ENCODE results near the gene AQP9. TPM values are rescaled to one million over a fixed set of nuclear protein-coding genes. Genes with fewer than 3 reads are reported as not detected.
A peak's percentile ranks its signal among the peaks of the same experiment; 100 is the strongest.

AQP9 gene
- total RNA-seq, 4 donors from 2014 or later: 12.2 to 56.8 (median 36.3) TPM

DNA sequence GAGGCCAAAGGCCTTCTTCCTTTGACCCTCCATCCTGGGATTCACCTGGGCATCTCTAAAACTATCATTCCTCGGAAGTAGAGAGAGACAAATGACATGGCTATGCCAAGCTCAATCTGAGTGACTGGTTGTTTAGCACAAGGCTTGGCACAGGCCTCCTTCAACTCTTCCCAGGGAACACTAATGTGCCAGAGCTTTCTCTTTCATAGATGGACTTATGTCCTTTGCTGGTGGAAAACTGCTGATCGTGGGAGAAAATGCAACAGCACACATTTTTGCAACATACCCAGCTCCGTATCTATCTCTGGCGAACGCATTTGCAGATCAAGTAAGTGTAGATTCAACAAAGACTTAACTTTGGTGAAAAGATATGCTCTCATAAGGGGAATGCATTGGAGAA lies 36.5 kb downstream of the AQP9 start:
- no peak for ATAC-seq (ENCODE audit: low FRiP score)
- DNase-seq (ENCODE audit: low spot score): no peak
- TF ChIP-seq, protein P1, sequence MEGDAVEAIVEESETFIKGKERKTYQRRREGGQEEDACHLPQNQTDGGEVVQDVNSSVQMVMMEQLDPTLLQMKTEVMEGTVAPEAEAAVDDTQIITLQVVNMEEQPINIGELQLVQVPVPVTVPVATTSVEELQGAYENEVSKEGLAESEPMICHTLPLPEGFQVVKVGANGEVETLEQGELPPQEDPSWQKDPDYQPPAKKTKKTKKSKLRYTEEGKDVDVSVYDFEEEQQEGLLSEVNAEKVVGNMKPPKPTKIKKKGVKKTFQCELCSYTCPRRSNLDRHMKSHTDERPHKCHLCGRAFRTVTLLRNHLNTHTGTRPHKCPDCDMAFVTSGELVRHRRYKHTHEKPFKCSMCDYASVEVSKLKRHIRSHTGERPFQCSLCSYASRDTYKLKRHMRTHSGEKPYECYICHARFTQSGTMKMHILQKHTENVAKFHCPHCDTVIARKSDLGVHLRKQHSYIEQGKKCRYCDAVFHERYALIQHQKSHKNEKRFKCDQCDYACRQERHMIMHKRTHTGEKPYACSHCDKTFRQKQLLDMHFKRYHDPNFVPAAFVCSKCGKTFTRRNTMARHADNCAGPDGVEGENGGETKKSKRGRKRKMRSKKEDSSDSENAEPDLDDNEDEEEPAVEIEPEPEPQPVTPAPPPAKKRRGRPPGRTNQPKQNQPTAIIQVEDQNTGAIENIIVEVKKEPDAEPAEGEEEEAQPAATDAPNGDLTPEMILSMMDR (IDR thresholded peaks at IDR 0.05): no peak

DNA sequence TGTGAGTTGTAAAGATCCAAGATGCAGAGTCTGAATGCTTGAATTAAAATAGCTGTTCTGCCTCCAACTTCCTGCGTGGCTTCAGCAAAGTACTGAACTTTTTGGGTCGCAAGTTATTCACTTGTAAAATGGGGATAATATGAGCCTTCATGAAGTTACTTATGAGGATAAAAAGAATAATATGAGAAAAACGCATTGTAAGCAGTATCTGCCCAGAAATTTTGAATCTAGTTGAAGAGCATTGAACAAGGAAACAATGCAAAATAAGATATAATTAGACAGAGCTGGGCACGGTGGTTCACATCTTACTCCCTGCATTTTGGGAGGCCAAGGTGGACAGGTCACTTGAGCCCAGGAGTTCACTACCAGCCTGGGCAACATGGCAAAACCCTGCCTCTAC lies 37.8 kb downstream of the AQP9 start:
- DNase-seq (ENCODE audit: low spot score) (no peak), ATAC-seq (ENCODE audit: low FRiP score) (no peak)
- TF ChIP-seq, protein P1 (IDR thresholded peaks at IDR 0.05): no peak

DNA sequence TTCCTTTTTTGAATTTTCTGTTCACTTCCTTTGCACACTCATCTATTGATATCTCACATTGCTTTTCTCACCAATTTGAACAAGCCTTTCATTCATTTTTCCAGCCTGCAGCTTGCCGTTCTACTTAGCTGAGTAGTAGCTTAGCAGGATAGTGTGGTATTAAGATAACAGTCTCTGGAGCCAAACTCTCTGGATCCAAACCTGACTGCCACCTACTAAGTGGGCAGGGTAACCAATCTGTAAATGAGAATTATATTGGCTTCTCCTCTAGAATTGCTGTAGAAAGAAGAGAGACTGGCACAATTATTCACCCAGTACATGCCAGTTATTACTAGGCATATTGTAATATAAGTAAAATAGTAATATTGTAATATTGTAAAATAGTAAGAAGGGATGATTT lies 40.5 kb downstream of the AQP9 start:
- TF ChIP-seq, protein P1 (IDR thresholded peaks at IDR 0.05): no peak
- DNase-seq (ENCODE audit: low spot score): no peak
- no peak for ATAC-seq (ENCODE audit: low FRiP score)

DNA sequence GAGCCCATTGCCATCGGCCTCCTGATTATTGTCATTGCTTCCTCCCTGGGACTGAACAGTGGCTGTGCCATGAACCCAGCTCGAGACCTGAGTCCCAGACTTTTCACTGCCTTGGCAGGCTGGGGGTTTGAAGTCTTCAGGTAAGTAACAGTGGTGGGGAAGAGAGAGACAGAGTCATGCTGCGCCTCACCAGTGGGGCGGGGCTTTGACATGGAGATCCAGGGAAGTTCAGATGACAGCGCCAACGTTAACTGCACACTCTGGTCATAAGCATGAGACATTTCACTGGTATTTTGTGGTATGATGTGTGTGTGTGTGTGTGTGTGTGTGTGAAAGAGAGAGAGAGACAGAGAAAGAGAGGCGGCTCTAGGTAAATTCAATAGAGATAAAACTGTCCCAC lies 41.0 kb downstream of the AQP9 start:
- ATAC-seq (ENCODE audit: low FRiP score) (no peak), DNase-seq (ENCODE audit: low spot score) (no peak)
- TF ChIP-seq, protein P1 (IDR thresholded peaks at IDR 0.05): no peak

DNA sequence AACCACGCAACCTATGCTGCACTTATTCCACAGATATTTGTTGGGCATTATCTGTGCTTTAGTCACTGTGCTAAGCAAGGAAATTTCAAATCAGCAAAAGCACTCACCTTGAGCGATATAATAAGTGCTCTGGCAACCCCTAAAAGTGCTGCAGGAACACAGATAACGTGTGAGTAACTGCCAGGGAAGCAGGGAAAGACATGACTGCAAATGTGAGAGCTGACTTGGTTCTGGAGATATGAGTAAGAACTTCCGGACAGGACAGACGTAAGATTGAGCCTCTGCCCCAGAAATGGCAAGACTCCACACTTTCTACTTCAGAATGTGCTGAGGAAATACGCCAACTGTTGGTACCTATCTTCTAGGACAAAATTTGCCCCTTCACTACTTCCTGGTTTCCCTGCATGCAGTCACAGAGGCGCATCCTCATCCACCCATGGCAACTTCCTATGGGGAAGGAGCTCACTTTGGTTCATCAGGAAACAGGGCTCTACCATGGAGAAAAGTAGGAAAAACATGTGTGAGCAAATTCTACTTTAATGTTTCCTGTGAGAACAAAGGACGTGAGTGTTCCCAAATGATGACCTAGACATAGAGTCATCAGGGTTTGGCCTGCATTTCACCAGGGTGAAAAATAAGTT lies 41.7 kb downstream of the AQP9 start:
- DNase-seq (ENCODE audit: low spot score): no peak
- TF ChIP-seq, protein P1 (IDR thresholded peaks at IDR 0.05): no peak
- peak; percentile 45 for ATAC-seq (ENCODE audit: low FRiP score)

DNA sequence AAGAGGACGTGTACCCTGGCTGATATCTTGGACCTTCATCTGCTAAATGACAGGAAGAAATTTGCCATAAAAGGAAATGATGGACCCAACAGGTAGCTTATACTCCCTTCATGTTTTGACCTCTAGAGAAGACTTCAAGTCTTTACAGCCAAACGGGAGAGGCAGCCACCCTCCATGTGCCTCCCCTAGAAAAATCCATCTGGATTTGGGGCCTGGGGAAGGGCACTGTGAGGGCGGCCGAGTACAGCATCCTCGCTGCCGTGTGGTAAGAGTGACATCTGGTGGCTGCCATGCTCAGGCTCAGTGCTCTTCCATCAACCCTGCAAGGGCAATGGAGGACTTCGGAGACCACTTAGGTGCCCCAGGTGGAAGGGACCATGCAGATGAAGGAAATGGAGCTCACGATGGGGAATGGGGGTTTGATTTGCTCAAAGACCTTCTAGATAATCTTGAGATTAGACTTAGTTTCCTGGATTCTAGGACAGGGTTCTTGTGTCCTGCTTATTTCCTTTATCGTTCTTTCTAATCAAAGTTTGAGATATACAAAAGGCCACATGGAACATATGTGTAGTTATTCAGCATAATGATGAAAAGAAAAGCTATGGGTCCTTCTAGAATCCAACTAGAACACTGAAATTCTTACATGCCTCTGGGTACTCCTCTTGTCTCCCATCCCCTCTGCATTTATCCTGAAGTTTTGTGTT lies 44.4 kb downstream of the AQP9 start:
- no peak for DNase-seq (ENCODE audit: low spot score)
- ATAC-seq (ENCODE audit: low FRiP score): peak; percentile 80
- TF ChIP-seq, protein P1 (IDR thresholded peaks at IDR 0.05): no peak

DNA sequence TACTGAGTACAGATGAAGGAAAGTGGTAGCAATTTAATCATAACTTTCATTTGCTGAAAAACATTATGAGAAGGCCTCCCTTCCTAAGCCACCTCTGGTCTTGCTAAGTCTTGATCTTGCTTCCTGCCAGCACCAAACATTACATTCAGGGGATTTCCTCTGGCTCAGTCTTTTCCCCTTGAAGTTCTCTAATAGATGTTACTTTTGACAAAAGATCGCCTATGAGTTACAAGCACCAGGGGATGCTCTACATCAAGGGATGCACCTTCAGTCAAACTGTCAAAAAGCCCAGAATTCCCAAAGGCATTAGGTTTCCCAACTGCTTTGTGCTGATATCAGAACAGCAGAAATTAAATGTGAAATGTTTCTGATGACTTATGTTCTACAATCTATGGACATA lies 47.3 kb downstream of the AQP9 start:
- TF ChIP-seq, protein P1 (IDR thresholded peaks at IDR 0.05): no peak
- DNase-seq (ENCODE audit: low spot score) (no peak), ATAC-seq (ENCODE audit: low FRiP score) (no peak)
